GM23338 (cell line): ENCODE measurements around the gene ZNF443. TPM values are rescaled to one million over a fixed set of nuclear protein-coding genes. Genes with fewer than 3 reads are reported as not detected.

Experiments used
- ATAC-seq: fragments of 200-7000 bp; cut with Tn5 transposase; 3 replicates; pipeline ENCODE4 v1.9.1; 2020
- DNase-seq: peaks from one replicate; pipeline ENCODE4 v3.0.0-alpha.2; 2015; ENCODE audit warnings: low spot score
- H2AFZ ChIP-seq: fragments of 200-600 bp; sonication (generic); 2 replicates; pipeline ENCODE4 v1.8.0; 2016; ENCODE audit warnings: antibody characterized with exemption, mild to moderate bottlenecking, moderate library complexity
- H3F3A ChIP-seq: fragments of 200-600 bp; sonication (generic); replicated peaks from 2 replicates; pipeline ENCODE4 v1.8.0; 2017; ENCODE audit warnings: antibody characterized with exemption, mixed run types, low read depth
- H3K27ac ChIP-seq: fragments of 200-600 bp; sonication (generic); 2 replicates; pipeline ENCODE4 v1.6.1; 2016; ENCODE audit warnings: low read depth
- H3K27me3 ChIP-seq: fragments of 200-600 bp; sonication (generic); 2 replicates; pipeline ENCODE4 v1.8.0; 2016; ENCODE audit warnings: mild to moderate bottlenecking, mixed run types, moderate library complexity; ENCODE audit not compliant: insufficient read depth
- H3K36me3 ChIP-seq: fragments of 200-600 bp; sonication (generic); 2 replicates; pipeline ENCODE4 v1.8.0; 2016; ENCODE audit warnings: mild to moderate bottlenecking; ENCODE audit not compliant: insufficient read depth
- H3K4me1 ChIP-seq: fragments of 200-600 bp; sonication (generic); 2 replicates; pipeline ENCODE4 v1.8.0; 2016; ENCODE audit warnings: mild to moderate bottlenecking, moderate library complexity; ENCODE audit not compliant: insufficient read depth
- H3K4me2 ChIP-seq: fragments of 200-600 bp; sonication (generic); 2 replicates; pipeline ENCODE4 v1.7.1; 2017; ENCODE audit warnings: mixed run types
- H3K4me3 ChIP-seq: fragments of 200-600 bp; sonication (generic); 2 replicates; pipeline ENCODE4 v1.6.1; 2016; ENCODE audit warnings: mixed run types
- H3K79me2 ChIP-seq: fragments of 200-600 bp; sonication (generic); replicated peaks from 2 replicates; pipeline ENCODE4 v1.8.0; 2017; ENCODE audit warnings: mild to moderate bottlenecking; ENCODE audit not compliant: insufficient read depth
- H3K9me2 ChIP-seq: fragments of 200-600 bp; sonication (generic); 2 replicates; pipeline ENCODE4 v1.8.0; 2017; ENCODE audit not compliant: insufficient read depth
- H4K20me1 ChIP-seq: fragments of 200-600 bp; sonication (generic); replicated peaks from 2 replicates; pipeline ENCODE4 v1.8.0; 2017; ENCODE audit warnings: mild to moderate bottlenecking; ENCODE audit not compliant: insufficient read depth
- H3K27ac Mint-ChIP-seq: 2 replicates; pipeline ENCODE4 v1.8.0; 2020; ENCODE audit warnings: inconsistent platforms, mild to moderate bottlenecking, moderate library complexity, mixed read lengths
- H3K27me3 Mint-ChIP-seq: 3 replicates; pipeline ENCODE4 v1.8.0; 2022; ENCODE audit warnings: low read depth, mild to moderate bottlenecking, moderate library complexity, mixed read lengths, inconsistent platforms; ENCODE audit not compliant: insufficient read depth, poor library complexity
- H3K36me3 Mint-ChIP-seq: 3 replicates; pipeline ENCODE4 v1.8.0; 2021; ENCODE audit warnings: low read depth, mild to moderate bottlenecking, inconsistent platforms, moderate library complexity, mixed read lengths
- H3K4me1 Mint-ChIP-seq: 3 replicates; pipeline ENCODE4 v1.8.0; 2020; ENCODE audit warnings: mild to moderate bottlenecking, inconsistent platforms, mixed read lengths
- H3K4me3 Mint-ChIP-seq: 3 replicates; pipeline ENCODE4 v1.8.0; 2021; ENCODE audit warnings: moderate library complexity, mild to moderate bottlenecking, inconsistent platforms, mixed read lengths
- H3K9me3 Mint-ChIP-seq: 3 replicates; pipeline ENCODE4 v1.8.0; 2020; ENCODE audit warnings: moderate library complexity, mild to moderate bottlenecking, inconsistent platforms, mixed read lengths
- CREB1 ChIP-seq: fragments of 250-450 bp; sonication (Bioruptor Pico); IDR thresholded peaks from 2 replicates; pipeline ENCODE4 v1.5.0; 2020; ENCODE audit warnings: low read depth, mild to moderate bottlenecking, moderate library complexity
- ETS1 ChIP-seq: IDR thresholded peaks from 2 replicates; pipeline ENCODE4 v1.6.1; 2016; ENCODE audit warnings: antibody characterized with exemption
- EZH2 ChIP-seq: fragments of 200-600 bp; sonication (generic); IDR thresholded peaks from one replicate; pipeline ENCODE4 v1.8.0; 2017; ENCODE audit warnings: antibody characterized with exemption, mild to moderate bottlenecking, low read depth; ENCODE audit not compliant: unreplicated experiment
- JUNB ChIP-seq: IDR thresholded peaks from one replicate; pipeline ENCODE4 v1.6.1; 2016; ENCODE audit warnings: antibody characterized with exemption; ENCODE audit not compliant: unreplicated experiment
- NANOG ChIP-seq: IDR thresholded peaks from 2 replicates; pipeline ENCODE4 v1.6.1; 2016; ENCODE audit warnings: antibody characterized with exemption, borderline replicate concordance
- POLR2AphosphoS5 ChIP-seq: IDR thresholded peaks from 2 replicates; pipeline ENCODE4 v1.6.1; 2016; ENCODE audit warnings: antibody characterized with exemption, low read depth
- STAT1 ChIP-seq: IDR thresholded peaks from one replicate; pipeline ENCODE4 v1.6.1; 2016; ENCODE audit warnings: antibody characterized with exemption; ENCODE audit not compliant: unreplicated experiment
- ZNF462 ChIP-seq: fragments of 250-450 bp; sonication (Bioruptor Pico); IDR thresholded peaks from 2 replicates; pipeline ENCODE4 v1.5.0; 2020; ENCODE audit warnings: mild to moderate bottlenecking, moderate library complexity
- polyA plus RNA-seq: library from polyadenylated mRNA; unstranded; fragments of >200 nt; fragmentation: Nextera tagmentation; extraction: Ambion mirVana; gene quantifications from 2 replicates; pipeline ENCODE4 v1.2.1, GENCODE V29; 2016
- total RNA-seq: library from RNA; depleted of rRNA; stranded (reverse); fragments of >200 nt; shearing (Covaris generic); gene quantifications from 2 replicates; pipeline ENCODE4 v1.2.3, GENCODE V29; 2014
- TF ChIP-seq, protein P1 (sequence below), 2 experiments: fragments of 200-600 bp in 1 of 2; sonication (generic) in 1 of 2; conservative IDR thresholded peaks; 2 replicates each; pipeline versions ENCODE4 v1.5.1 to v1.6.1; 2016 to 2017; ENCODE audit warnings: antibody characterized with exemption in 2 of 2, low read depth in 2 of 2, mild to moderate bottlenecking in 2 of 2, moderate library complexity in 1 of 2

The ZNF443 gene
- total and polyA plus RNA-seq, 2 experiments from 2014 or later: 5.4 to 10.0 TPM

DNA sequence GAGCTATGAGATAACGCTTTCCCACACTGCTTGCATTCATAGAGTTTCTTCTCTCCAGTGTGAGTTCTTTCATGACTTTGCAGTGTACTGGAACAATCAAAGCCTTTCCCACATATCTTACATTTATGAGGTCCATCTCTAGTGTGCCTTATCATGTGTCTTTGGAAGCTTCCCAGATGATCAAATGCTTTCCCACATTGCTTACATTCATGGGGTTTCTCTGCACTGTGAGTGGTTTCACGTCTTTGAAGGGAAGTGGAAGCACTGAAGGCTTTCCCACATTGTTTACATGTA, 60.4 kb downstream of the ZNF443 start (continued):
- TF ChIP-seq, protein P1, sequence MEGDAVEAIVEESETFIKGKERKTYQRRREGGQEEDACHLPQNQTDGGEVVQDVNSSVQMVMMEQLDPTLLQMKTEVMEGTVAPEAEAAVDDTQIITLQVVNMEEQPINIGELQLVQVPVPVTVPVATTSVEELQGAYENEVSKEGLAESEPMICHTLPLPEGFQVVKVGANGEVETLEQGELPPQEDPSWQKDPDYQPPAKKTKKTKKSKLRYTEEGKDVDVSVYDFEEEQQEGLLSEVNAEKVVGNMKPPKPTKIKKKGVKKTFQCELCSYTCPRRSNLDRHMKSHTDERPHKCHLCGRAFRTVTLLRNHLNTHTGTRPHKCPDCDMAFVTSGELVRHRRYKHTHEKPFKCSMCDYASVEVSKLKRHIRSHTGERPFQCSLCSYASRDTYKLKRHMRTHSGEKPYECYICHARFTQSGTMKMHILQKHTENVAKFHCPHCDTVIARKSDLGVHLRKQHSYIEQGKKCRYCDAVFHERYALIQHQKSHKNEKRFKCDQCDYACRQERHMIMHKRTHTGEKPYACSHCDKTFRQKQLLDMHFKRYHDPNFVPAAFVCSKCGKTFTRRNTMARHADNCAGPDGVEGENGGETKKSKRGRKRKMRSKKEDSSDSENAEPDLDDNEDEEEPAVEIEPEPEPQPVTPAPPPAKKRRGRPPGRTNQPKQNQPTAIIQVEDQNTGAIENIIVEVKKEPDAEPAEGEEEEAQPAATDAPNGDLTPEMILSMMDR (conservative IDR thresholded peaks at IDR 0.05; ENCODE audit: low read depth in 2 of 2): no peak
- TF ChIP-seq POLR2AphosphoS5 (no peak), EZH2 (no peak), ETS1 (no peak)

DNA sequence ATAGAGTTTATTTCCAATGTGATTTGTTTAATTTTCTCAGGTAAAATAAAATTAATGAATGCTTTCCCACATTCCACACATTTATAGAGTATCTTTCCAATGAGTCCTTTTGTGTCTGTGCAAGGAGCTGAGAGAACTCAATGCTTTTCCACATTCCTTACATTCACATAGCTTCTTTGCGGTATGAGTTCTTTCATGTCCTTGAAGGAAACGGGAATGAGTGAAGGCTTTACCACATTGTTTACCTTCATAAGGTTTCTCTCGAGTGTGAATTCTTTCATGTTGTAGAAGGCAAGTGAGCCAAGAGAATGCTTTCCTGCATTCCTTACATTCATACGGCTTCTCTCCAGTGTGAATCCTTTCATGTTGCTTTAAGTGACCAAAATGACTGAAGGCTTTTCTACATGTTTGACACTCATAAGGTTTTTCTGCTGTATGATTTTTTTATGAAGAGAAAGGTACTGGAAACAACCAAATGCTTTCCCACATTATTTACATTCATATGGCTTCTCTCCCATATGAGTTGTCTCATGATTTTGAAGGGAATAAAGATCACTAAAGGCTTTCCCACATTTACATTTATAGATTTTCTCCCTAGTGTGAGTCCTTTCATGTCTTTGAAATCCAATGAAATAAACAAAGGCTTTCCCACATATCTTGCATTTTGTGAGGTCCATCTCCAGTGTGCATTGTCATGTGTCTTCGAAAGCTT, 60.9 kb downstream of the ZNF443 start:
- Histone ChIP-seq H3K36me3 (peaks cover 4% of the 10 kb centered on the region; the same call in 1 of the 2 replicates), H3K27ac (no peak overlapping the region), H2AFZ (no peak overlapping the region), H4K20me1 (no peaks in the 10 kb centered on the region), H3K4me1 (no peaks in the 10 kb centered on the region), H3K4me2 (no peak overlapping the region), H3F3A (no peaks in the 10 kb centered on the region), H3K79me2 (no peaks in the 10 kb centered on the region), H3K27me3 (no peaks in the 10 kb centered on the region), H3K4me3 (no peak overlapping the region), H3K9me2 (peaks cover 7% of the 10 kb centered on the region)
- Mint-ChIP-seq H3K27ac (no peak overlapping the region), H3K27me3 (peaks cover 2% of the 10 kb centered on the region), H3K4me1 (no peaks in the 10 kb centered on the region), H3K4me3 (no peak overlapping the region), H3K36me3 (peaks cover 29% of the 10 kb centered on the region), H3K9me3 (peaks cover 89% of the 10 kb centered on the region)
- DNase-seq (peak; percentile 17), ATAC-seq (no peak)
- TF ChIP-seq NANOG: no peak
- no peak for TF ChIP-seq JUNB
- no peak for TF ChIP-seq ZNF462 (CRISPR knock-in tag)
- TF ChIP-seq, protein P1 (conservative IDR thresholded peaks at IDR 0.05; ENCODE audit: low read depth in 2 of 2): no peak
- TF ChIP-seq STAT1: no peak
- no peak for TF ChIP-seq ETS1
- no peak for TF ChIP-seq CREB1
